Astrocyte of the cerebellum (primary cell): ENCODE data around the gene PTPRK.
A peak's percentile ranks its signal among the peaks of the same experiment; 100 is the strongest.

Experiments used
- DNase-seq: peaks from one replicate; pipeline ENCODE4 v3.0.0-alpha.2; 2011; ENCODE audit warnings: low read depth
- H3K4me3 ChIP-seq: 2 replicates; pipeline ENCODE4 v1.5.1; 2011; ENCODE audit warnings: mild to moderate bottlenecking, low read depth, low read length, moderate library complexity
- in situ Hi-C: cut with HindIII; loops from 2 replicates; pipeline ENCODE4 v1.10.0; 2017; ENCODE audit warnings: low sequenced_read_pairs
- TF ChIP-seq, protein P1 (sequence below): IDR thresholded peaks from 2 replicates; pipeline ENCODE4 v1.5.1; 2012; ENCODE audit warnings: low read length, low read depth, moderate library complexity, mild to moderate bottlenecking; ENCODE audit errors: missing control alignments

PTPRK gene

DNA sequence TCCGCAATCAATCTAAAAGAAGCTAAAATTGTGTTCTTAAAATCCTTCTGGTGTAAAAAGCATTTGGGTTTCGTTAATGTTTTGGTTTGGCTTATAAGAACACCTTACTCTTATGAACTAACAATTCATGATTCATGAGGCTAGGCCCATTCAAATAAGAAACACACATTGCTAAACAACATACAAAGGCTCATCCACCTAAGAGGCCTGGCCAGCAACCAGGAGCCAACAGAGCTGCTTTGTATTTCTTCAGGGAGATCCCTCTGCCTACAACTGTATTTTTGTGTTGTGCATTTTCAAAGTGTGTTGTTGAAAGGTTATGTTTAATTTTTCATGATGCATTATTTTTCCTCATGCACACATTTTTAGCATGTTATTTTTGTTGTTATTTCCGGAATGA, 98.6 kb downstream of the PTPRK start:
- TF ChIP-seq, protein P1, sequence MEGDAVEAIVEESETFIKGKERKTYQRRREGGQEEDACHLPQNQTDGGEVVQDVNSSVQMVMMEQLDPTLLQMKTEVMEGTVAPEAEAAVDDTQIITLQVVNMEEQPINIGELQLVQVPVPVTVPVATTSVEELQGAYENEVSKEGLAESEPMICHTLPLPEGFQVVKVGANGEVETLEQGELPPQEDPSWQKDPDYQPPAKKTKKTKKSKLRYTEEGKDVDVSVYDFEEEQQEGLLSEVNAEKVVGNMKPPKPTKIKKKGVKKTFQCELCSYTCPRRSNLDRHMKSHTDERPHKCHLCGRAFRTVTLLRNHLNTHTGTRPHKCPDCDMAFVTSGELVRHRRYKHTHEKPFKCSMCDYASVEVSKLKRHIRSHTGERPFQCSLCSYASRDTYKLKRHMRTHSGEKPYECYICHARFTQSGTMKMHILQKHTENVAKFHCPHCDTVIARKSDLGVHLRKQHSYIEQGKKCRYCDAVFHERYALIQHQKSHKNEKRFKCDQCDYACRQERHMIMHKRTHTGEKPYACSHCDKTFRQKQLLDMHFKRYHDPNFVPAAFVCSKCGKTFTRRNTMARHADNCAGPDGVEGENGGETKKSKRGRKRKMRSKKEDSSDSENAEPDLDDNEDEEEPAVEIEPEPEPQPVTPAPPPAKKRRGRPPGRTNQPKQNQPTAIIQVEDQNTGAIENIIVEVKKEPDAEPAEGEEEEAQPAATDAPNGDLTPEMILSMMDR = no peak
- peak; percentile 19 for DNase-seq
- H3K4me3 ChIP-seq = no peak overlapping the region
- in situ Hi-C loops = no loop called here

DNA sequence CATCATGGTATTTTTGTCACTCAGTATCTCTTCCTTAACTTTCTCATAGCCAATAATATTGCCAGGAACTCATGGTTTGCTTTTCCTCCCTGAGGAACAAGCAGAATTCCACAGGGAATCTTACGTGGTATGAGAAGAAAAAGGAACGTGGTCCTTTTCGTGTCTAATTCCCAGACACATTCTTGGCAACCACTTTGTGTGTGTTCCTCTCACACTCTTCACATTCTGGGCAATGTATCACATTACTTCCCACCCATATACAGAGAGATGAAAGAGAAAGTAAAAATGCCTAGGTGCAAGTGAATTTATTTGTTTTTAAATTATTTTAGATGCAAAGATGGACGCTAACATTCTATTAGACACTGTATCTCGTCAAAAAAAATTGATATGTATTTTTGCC, 102.7 kb downstream of the PTPRK start:
- TF ChIP-seq, protein P1 = no peak
- H3K4me3 ChIP-seq = no peak overlapping the region
- in situ Hi-C loops = no loop called here
- no peak for DNase-seq

- DNase-seq = no peak
- in situ Hi-C loops = no loop called here
- TF ChIP-seq, protein P1 = no peak
- H3K4me3 ChIP-seq = no peak overlapping the region
Observed at GRCh38 chr6:128415387-128415786, 105.0 kb downstream of the PTPRK start.

- in situ Hi-C loops = no loop called here
- no peak overlapping the region for H3K4me3 ChIP-seq
- no peak for DNase-seq
- TF ChIP-seq, protein P1 = no peak
Observed at GRCh38 chr6:128414943-128415342, 105.5 kb downstream of the PTPRK start.

- in situ Hi-C loops = no loop called here
- TF ChIP-seq, protein P1 = no peak
- H3K4me3 ChIP-seq = no peak overlapping the region
- DNase-seq = no peak
Observed at GRCh38 chr6:128413291-128413690, 107.1 kb downstream of the PTPRK start.

DNA sequence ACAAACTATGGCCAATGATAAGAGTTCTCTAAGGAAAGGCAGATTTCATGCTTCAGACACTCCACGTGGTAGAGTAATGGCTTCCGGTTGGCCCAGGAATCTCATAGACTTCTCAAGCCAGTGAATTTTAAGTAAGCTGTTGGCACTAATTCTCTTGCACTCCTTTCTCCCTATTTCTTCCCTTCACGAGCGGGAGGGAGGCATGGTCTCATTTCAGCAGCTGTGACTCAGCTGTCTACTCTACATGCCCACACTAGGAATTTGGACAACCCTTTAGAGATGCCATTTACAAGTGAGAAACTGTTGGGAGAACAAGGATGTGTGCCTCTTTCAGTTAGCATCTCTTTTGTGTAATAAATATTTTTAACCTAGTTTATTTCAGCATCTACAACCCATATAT, 107.7 kb downstream of the PTPRK start:
- TF ChIP-seq, protein P1 = no peak
- no peak for DNase-seq
- H3K4me3 ChIP-seq = no peak overlapping the region
- in situ Hi-C loops = no loop called here

- no peak for DNase-seq
- in situ Hi-C loops = no loop called here
- TF ChIP-seq, protein P1 = no peak
- H3K4me3 ChIP-seq = no peak overlapping the region
Observed at GRCh38 chr6:128410584-128410983, 109.8 kb downstream of the PTPRK start.
